WTC11 (cell line): ENCODE data around the gene CLEC2A. TPM values are rescaled to one million over a fixed set of nuclear protein-coding genes. Genes with fewer than 3 reads are reported as not detected.

ENCODE experiments used
- ATAC-seq: fragments of 200-7000 bp; cut with Tn5 transposase; 2 replicates; pipeline ENCODE4 v1.10.0; 2021; ENCODE audit warnings: mild to moderate bottlenecking, moderate library complexity
- CTCF ChIA-PET: fragments of 300-600 bp; sonication (Branson Sonifier 250); formaldehyde crosslinking; loops from one replicate; lab custom pipeline; 2021; ENCODE audit warnings: antibody characterized with exemption; lab: Charles Lee
- POLR2A ChIA-PET: fragments of 350-600 bp; sonication (Branson Sonifier 250); formaldehyde crosslinking; loops from one replicate; lab custom pipeline; 2021; ENCODE audit warnings: antibody characterized with exemption; lab: Charles Lee
- DNase-seq: peaks from one replicate; pipeline ENCODE4 v3.0.0; 2021; ENCODE audit warnings: low spot score
- H3K27ac Mint-ChIP-seq: 2 replicates; pipeline ENCODE4 v1.8.0; 2021; ENCODE audit warnings: mixed read lengths
- H3K27me3 Mint-ChIP-seq: 2 replicates; pipeline ENCODE4 v1.8.0; 2021; ENCODE audit warnings: low read depth, mild to moderate bottlenecking, moderate library complexity, mixed read lengths
- H3K36me3 Mint-ChIP-seq: 2 replicates; pipeline ENCODE4 v1.8.0; 2021; ENCODE audit warnings: mixed read lengths
- H3K4me1 Mint-ChIP-seq: 2 replicates; pipeline ENCODE4 v1.8.0; 2022; ENCODE audit warnings: mixed read lengths
- H3K4me3 Mint-ChIP-seq: 2 replicates; pipeline ENCODE4 v1.8.0; 2021; ENCODE audit warnings: mild to moderate bottlenecking, moderate library complexity, mixed read lengths
- H3K9me3 Mint-ChIP-seq: 2 replicates; pipeline ENCODE4 v1.8.0; 2021; ENCODE audit warnings: mixed read lengths
- CREM ChIP-seq: sonication (generic); formaldehyde crosslinking; IDR thresholded peaks from 2 replicates; pipeline ENCODE4 v1.8.1; 2022; ENCODE audit warnings: mild to moderate bottlenecking, missing genetic modification reagents, moderate library complexity
- ESRRA ChIP-seq: sonication (generic); formaldehyde crosslinking; IDR thresholded peaks from 2 replicates; pipeline ENCODE4 v1.8.1; 2022; ENCODE audit warnings: mild to moderate bottlenecking, missing genetic modification reagents, borderline replicate concordance
- FOXJ3 ChIP-seq: sonication (generic); formaldehyde crosslinking; IDR thresholded peaks from 2 replicates; pipeline ENCODE4 v1.9.0; 2021; ENCODE audit warnings: missing genetic modification reagents, mild to moderate bottlenecking, borderline replicate concordance
- FOXP1 ChIP-seq: sonication (generic); formaldehyde crosslinking; IDR thresholded peaks from 2 replicates; pipeline ENCODE4 v1.8.0; 2022; ENCODE audit warnings: missing genetic modification reagents, mild to moderate bottlenecking, moderate library complexity, borderline replicate concordance
- GABPB1 ChIP-seq: sonication (generic); formaldehyde crosslinking; IDR thresholded peaks from 2 replicates; pipeline ENCODE4 v1.8.1; 2023; ENCODE audit warnings: mild to moderate bottlenecking, missing genetic modification reagents
- JAZF1 ChIP-seq: fragments of 250-450 bp; sonication (Bioruptor Pico); IDR thresholded peaks from 2 replicates; pipeline ENCODE4 v1.9.0; 2021; ENCODE audit warnings: moderate library complexity, mild to moderate bottlenecking, inconsistent platforms
- KAT7 ChIP-seq: sonication (generic); formaldehyde crosslinking; IDR thresholded peaks from 2 replicates; pipeline ENCODE4 v1.8.1; 2023; ENCODE audit warnings: missing genetic modification reagents, mild to moderate bottlenecking, borderline replicate concordance
- MXD4 ChIP-seq: fragments of 250-450 bp; sonication (Bioruptor Pico); IDR thresholded peaks from 2 replicates; pipeline ENCODE4 v1.8.0; 2021; ENCODE audit warnings: mild to moderate bottlenecking, moderate library complexity, borderline replicate concordance
- MYBL2 ChIP-seq: sonication (generic); formaldehyde crosslinking; IDR thresholded peaks from 2 replicates; pipeline ENCODE4 v1.8.1; 2023; ENCODE audit warnings: mild to moderate bottlenecking, moderate library complexity, missing genetic modification reagents
- NFE2L1 ChIP-seq: sonication (generic); formaldehyde crosslinking; IDR thresholded peaks from 2 replicates; pipeline ENCODE4 v1.8.1; 2023; ENCODE audit warnings: missing genetic modification reagents
- NR1H2 ChIP-seq: sonication (generic); formaldehyde crosslinking; IDR thresholded peaks from 2 replicates; pipeline ENCODE4 v1.9.0; 2021; ENCODE audit warnings: mild to moderate bottlenecking, moderate library complexity, missing genetic modification reagents
- RORB ChIP-seq: fragments of 250-450 bp; sonication (Bioruptor Pico); IDR thresholded peaks from 2 replicates; pipeline ENCODE4 v1.9.0; 2021; ENCODE audit warnings: mild to moderate bottlenecking
- SMAD4 ChIP-seq: sonication (generic); formaldehyde crosslinking; IDR thresholded peaks from 2 replicates; pipeline ENCODE4 v1.8.0; 2022; ENCODE audit warnings: mild to moderate bottlenecking, missing genetic modification reagents
- ZNF121 ChIP-seq: sonication (generic); formaldehyde crosslinking; IDR thresholded peaks from 2 replicates; pipeline ENCODE4 v1.8.0; 2023; ENCODE audit warnings: missing genetic modification reagents
- ZNF219 ChIP-seq: sonication (generic); formaldehyde crosslinking; IDR thresholded peaks from 2 replicates; pipeline ENCODE4 v1.8.0; 2023; ENCODE audit warnings: missing genetic modification reagents, mild to moderate bottlenecking, borderline replicate concordance
- total RNA-seq: library from RNA; stranded (reverse); gene quantifications from 3 replicates; pipeline ENCODE4 v1.2.3, GENCODE V29; 2021
- TF ChIP-seq, protein P1 (sequence below): sonication (generic); formaldehyde crosslinking; IDR thresholded peaks from 2 replicates; pipeline ENCODE4 v1.8.1; 2022; ENCODE audit warnings: missing genetic modification reagents, borderline replicate concordance
- TF ChIP-seq, protein P2 (sequence below): sonication (generic); formaldehyde crosslinking; IDR thresholded peaks from 2 replicates; pipeline ENCODE4 v1.8.0; 2023; ENCODE audit warnings: missing genetic modification reagents
- TF ChIP-seq, protein P3 (sequence below): sonication (generic); formaldehyde crosslinking; IDR thresholded peaks from 2 replicates; pipeline ENCODE4 v1.8.1; 2023; ENCODE audit warnings: mild to moderate bottlenecking, missing genetic modification reagents
- TF ChIP-seq, protein P4 (sequence below): sonication (generic); formaldehyde crosslinking; IDR thresholded peaks from 2 replicates; pipeline ENCODE4 v1.8.1; 2023; ENCODE audit warnings: mild to moderate bottlenecking, missing genetic modification reagents, borderline replicate concordance
- TF ChIP-seq, protein P5 (sequence below): sonication (generic); formaldehyde crosslinking; IDR thresholded peaks from 2 replicates; pipeline ENCODE4 v1.8.1; 2022; ENCODE audit warnings: low read depth, missing genetic modification reagents, borderline replicate concordance
- TF ChIP-seq, protein P6 (sequence below): fragments of 250-450 bp; sonication (Bioruptor Pico); IDR thresholded peaks from 2 replicates; pipeline ENCODE4 v1.9.0; 2021; ENCODE audit warnings: mild to moderate bottlenecking

The CLEC2A gene
- total RNA-seq, 1 experiment from 2014 or later: 3.5 TPM

DNA sequence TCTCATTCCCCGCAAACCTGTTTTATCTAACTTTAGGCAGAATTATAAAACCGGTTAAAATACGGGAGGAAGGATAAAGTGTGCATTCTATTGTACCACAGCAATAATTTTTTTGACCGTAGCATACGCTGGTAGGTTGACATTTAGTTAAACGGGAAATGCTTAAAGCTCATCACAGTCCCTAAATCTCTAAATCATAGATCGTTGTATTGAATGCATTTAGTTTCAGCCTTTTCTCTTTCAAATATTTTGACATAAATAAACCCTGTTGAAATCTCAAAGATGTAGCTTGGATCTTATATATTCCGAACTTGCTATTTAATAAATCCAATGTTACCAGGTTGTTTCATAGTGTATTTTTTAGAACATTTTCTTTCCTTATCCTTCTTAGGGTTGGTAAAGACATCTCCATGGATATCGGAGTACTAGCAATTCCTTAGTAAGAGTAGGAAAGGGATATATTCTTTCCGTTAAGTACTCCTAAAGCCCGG, 63.8 kb downstream of the CLEC2A start (continued):
- TF ChIP-seq MYBL2 (no peak), GABPB1 (CRISPR knock-in tag) (no peak), MXD4 (CRISPR knock-in tag) (no peak), SMAD4 (CRISPR knock-in tag) (no peak), FOXJ3 (CRISPR knock-in tag) (no peak)
- TF ChIP-seq, protein P1, sequence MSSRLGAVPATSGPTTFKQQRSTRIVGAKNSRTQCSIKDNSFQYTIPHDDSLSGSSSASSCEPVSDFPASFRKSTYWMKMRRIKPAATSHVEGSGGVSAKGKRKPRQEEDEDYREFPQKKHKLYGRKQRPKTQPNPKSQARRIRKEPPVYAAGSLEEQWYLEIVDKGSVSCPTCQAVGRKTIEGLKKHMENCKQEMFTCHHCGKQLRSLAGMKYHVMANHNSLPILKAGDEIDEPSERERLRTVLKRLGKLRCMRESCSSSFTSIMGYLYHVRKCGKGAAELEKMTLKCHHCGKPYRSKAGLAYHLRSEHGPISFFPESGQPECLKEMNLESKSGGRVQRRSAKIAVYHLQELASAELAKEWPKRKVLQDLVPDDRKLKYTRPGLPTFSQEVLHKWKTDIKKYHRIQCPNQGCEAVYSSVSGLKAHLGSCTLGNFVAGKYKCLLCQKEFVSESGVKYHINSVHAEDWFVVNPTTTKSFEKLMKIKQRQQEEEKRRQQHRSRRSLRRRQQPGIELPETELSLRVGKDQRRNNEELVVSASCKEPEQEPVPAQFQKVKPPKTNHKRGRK: no peak
- TF ChIP-seq, protein P2, sequence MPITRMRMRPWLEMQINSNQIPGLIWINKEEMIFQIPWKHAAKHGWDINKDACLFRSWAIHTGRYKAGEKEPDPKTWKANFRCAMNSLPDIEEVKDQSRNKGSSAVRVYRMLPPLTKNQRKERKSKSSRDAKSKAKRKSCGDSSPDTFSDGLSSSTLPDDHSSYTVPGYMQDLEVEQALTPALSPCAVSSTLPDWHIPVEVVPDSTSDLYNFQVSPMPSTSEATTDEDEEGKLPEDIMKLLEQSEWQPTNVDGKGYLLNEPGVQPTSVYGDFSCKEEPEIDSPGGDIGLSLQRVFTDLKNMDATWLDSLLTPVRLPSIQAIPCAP (CRISPR knock-in tag): no peak
- TF ChIP-seq, protein P3, sequence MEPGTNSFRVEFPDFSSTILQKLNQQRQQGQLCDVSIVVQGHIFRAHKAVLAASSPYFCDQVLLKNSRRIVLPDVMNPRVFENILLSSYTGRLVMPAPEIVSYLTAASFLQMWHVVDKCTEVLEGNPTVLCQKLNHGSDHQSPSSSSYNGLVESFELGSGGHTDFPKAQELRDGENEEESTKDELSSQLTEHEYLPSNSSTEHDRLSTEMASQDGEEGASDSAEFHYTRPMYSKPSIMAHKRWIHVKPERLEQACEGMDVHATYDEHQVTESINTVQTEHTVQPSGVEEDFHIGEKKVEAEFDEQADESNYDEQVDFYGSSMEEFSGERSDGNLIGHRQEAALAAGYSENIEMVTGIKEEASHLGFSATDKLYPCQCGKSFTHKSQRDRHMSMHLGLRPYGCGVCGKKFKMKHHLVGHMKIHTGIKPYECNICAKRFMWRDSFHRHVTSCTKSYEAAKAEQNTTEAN: no peak
- TF ChIP-seq, protein P4, sequence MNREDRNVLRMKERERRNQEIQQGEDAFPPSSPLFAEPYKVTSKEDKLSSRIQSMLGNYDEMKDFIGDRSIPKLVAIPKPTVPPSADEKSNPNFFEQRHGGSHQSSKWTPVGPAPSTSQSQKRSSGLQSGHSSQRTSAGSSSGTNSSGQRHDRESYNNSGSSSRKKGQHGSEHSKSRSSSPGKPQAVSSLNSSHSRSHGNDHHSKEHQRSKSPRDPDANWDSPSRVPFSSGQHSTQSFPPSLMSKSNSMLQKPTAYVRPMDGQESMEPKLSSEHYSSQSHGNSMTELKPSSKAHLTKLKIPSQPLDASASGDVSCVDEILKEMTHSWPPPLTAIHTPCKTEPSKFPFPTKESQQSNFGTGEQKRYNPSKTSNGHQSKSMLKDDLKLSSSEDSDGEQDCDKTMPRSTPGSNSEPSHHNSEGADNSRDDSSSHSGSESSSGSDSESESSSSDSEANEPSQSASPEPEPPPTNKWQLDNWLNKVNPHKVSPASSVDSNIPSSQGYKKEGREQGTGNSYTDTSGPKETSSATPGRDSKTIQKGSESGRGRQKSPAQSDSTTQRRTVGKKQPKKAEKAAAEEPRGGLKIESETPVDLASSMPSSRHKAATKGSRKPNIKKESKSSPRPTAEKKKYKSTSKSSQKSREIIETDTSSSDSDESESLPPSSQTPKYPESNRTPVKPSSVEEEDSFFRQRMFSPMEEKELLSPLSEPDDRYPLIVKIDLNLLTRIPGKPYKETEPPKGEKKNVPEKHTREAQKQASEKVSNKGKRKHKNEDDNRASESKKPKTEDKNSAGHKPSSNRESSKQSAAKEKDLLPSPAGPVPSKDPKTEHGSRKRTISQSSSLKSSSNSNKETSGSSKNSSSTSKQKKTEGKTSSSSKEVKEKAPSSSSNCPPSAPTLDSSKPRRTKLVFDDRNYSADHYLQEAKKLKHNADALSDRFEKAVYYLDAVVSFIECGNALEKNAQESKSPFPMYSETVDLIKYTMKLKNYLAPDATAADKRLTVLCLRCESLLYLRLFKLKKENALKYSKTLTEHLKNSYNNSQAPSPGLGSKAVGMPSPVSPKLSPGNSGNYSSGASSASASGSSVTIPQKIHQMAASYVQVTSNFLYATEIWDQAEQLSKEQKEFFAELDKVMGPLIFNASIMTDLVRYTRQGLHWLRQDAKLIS (CRISPR knock-in tag): no peak

DNA sequence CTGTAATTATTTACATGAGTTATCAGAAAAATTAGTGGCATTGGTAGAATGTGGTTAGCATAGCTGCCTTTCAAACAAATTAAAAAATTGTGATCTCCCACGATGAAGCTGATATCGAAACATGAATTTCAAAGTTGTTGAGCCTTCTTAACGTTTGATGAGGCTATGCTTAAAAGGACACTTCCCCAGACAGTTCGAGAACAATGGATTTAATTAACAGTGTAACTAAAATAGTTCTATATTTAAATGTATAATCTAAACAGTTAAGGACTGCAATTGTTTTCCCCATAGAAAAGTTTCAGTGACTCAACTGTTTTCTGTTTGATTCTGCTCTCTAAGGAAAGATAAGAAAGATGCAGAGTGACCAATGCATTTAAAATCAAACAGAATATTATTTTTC, 64.6 kb downstream of the CLEC2A start:
- H3K9me3 Mint-ChIP-seq: no peaks in the 10 kb centered on the region
- POLR2A ChIA-PET: no interaction called here
- TF ChIP-seq ZNF121 (CRISPR knock-in tag): no peak
- no peak for TF ChIP-seq KAT7 (CRISPR knock-in tag)
- TF ChIP-seq ZNF219 (CRISPR knock-in tag): no peak
- no peak for TF ChIP-seq ESRRA
- no peak for TF ChIP-seq MXD4 (CRISPR knock-in tag)
- no peak for TF ChIP-seq FOXP1
- TF ChIP-seq, protein P5, sequence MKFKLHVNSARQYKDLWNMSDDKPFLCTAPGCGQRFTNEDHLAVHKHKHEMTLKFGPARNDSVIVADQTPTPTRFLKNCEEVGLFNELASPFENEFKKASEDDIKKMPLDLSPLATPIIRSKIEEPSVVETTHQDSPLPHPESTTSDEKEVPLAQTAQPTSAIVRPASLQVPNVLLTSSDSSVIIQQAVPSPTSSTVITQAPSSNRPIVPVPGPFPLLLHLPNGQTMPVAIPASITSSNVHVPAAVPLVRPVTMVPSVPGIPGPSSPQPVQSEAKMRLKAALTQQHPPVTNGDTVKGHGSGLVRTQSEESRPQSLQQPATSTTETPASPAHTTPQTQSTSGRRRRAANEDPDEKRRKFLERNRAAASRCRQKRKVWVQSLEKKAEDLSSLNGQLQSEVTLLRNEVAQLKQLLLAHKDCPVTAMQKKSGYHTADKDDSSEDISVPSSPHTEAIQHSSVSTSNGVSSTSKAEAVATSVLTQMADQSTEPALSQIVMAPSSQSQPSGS (CRISPR knock-in tag): no peak
- H3K4me1 Mint-ChIP-seq: peaks cover 22% of the 10 kb centered on the region
- DNase-seq: no peak
- H3K4me3 Mint-ChIP-seq: no peak overlapping the region
- no peak overlapping the region for H3K27ac Mint-ChIP-seq
- H3K27me3 Mint-ChIP-seq: no peaks in the 10 kb centered on the region
- no peaks in the 10 kb centered on the region for H3K36me3 Mint-ChIP-seq
- CTCF ChIA-PET: no interaction called here
- no peak for ATAC-seq

DNA sequence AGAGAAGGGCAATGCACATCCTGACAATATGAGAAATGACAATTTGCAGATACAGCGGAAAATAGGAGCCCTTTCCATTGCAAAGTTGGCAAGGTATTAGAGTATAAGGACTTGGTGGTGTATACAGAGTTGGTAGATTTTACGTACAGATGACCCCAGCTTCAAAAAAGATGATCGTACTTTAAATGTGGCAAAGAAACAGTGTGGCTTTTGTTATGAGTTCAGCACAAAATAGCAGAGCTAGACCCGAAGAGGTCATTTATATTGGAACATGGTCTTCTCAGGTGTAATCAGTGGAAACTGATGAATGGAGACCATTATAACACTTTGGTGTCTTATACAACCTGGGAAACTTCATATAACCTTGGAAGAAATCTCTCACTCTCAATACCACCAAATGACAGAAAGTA, 65.3 kb downstream of the CLEC2A start:
- H3K4me1 Mint-ChIP-seq: peaks cover 22% of the 10 kb centered on the region
- POLR2A ChIA-PET: interaction anchor here (0.5 kb wide), 1 partner anchor 264 kb away, joined by 3 read pairs; no protein-coding TSS in a partner anchor
- H3K9me3 Mint-ChIP-seq: no peaks in the 10 kb centered on the region
- ATAC-seq (no peak), DNase-seq (no peak)
- no peak overlapping the region for H3K27ac Mint-ChIP-seq
- no peak overlapping the region for H3K4me3 Mint-ChIP-seq
- CTCF ChIA-PET: interaction anchor here (0.8 to 1.1 kb wide), 2 partner anchors 20 to 116 kb away, joined by 3 to 4 read pairs; no protein-coding TSS in a partner anchor
- no peak for TF ChIP-seq FOXP1
- TF ChIP-seq NR1H2: no peak
- TF ChIP-seq CREM (CRISPR knock-in tag): no peak
- TF ChIP-seq, protein P6, sequence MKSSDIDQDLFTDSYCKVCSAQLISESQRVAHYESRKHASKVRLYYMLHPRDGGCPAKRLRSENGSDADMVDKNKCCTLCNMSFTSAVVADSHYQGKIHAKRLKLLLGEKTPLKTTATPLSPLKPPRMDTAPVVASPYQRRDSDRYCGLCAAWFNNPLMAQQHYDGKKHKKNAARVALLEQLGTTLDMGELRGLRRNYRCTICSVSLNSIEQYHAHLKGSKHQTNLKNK (CRISPR knock-in tag): no peak
- TF ChIP-seq, protein P5 (CRISPR knock-in tag): no peak
- no peak for TF ChIP-seq RORB (CRISPR knock-in tag)
- TF ChIP-seq NFE2L1 (CRISPR knock-in tag): no peak
- TF ChIP-seq JAZF1 (CRISPR knock-in tag): no peak
- TF ChIP-seq, all 79 proteins: peak for 0
- Mint-ChIP-seq H3K36me3 (no peaks in the 10 kb centered on the region), H3K27me3 (no peaks in the 10 kb centered on the region)
